Right lobe of liver (tissue), 6 donors: ENCODE results near the gene ADAMTS19. TPM values are rescaled to one million over a fixed set of nuclear protein-coding genes. Genes with fewer than 3 reads are reported as not detected.

ENCODE experiments used
- ATAC-seq, 4 donors: fragments of 200-7000 bp; cut with Tn5 transposase; one replicate each; pipeline ENCODE4 v1.9.1; 2020; ENCODE audit warnings: mild to moderate bottlenecking in 4 of 4, moderate library complexity in 4 of 4
- DNase-seq, 3 donors: peaks; one replicate each; pipeline ENCODE4 v3.0.0-alpha.2; 2020
- H3K27ac ChIP-seq, 3 donors: fragments of 200-600 bp; one replicate each; pipeline ENCODE4 v1.8.0; 2022
- H3K27me3 ChIP-seq, 2 donors: fragments of 200-600 bp; one replicate each; pipeline ENCODE4 v1.8.0; 2022
- H3K36me3 ChIP-seq, 4 donors: fragments of 200-600 bp; sonication (generic) in 1 of 4; one replicate each; pipeline versions ENCODE4 v1.5.1 to v1.8.0; 2017 to 2022; ENCODE audit warnings: control low read depth in 1 of 4
- H3K4me1 ChIP-seq, 4 donors: fragments of 200-600 bp; sonication (generic) in 1 of 4; one replicate each; pipeline versions ENCODE4 v1.5.1 to v1.8.0; 2017 to 2022; ENCODE audit warnings: control low read depth in 1 of 4
- H3K4me3 ChIP-seq, 3 donors: fragments of 200-600 bp; one replicate each; pipeline ENCODE4 v1.8.0; 2022
- H3K9me3 ChIP-seq, 4 donors: fragments of 200-600 bp; sonication (generic) in 1 of 4; one replicate each; pipeline versions ENCODE4 v1.5.1 to v1.8.0; 2017 to 2022; ENCODE audit warnings: control low read depth in 1 of 4
- CTCF ChIP-seq, 4 donors: fragments of 200-600 bp in 3 of 4; fragments of 450-650 bp in 1 of 4; IDR thresholded peaks; one replicate each; pipeline versions ENCODE4 v1.5.1 to v1.8.0; 2016 to 2022; ENCODE audit warnings: antibody characterized with exemption in 4 of 4, mild to moderate bottlenecking in 2 of 4
- POLR2A ChIP-seq: fragments of 450-650 bp; IDR thresholded peaks from one replicate; pipeline ENCODE4 v1.6.1; 2017; ENCODE audit warnings: antibody characterized with exemption, mild to moderate bottlenecking
- WGBS: methylation state at CpG from one replicate; pipeline ENCODE4 v1.1.6; 2018; ENCODE audit warnings: low coverage, low lambda C conversion rate; ENCODE audit not compliant: insufficient coverage; ENCODE audit errors: missing lambda C conversion rate; 5-methylcytosine and 5-hydroxymethylcytosine counted together
- intact Hi-C, 2 donors: fragments of 100-400 bp; cut with DNase I; formaldehyde crosslinking; loops; one replicate each; pipeline versions ENCODE4 v1.11.2 to v1.14.1; 2022
- total RNA-seq, 6 experiments: library from RNA; depleted of rRNA in 2 of 6; stranded (reverse); fragments of >200 nt in 2 of 6; fragmentation: NEBNext Ultra II Directional in 3 of 6; extraction: Animal tissue kit (Norgen Biotek cat#: 25700) in 3 of 6; gene quantifications; one replicate each; pipeline versions ENCODE4 v1.1.0 to v1.2.4, GENCODE V29; 2016 to 2023
- donor health status: DM: no; HTN: yes; CAD: no.
- donor health status: DM: no; HTN: no; CAD: no.
- donor health status: DM: no; HTN: no; CAD: no.
- donor health status: DM: no; HTN: yes; CAD: no.
- donor health status: DM: no; HTN: yes; CAD: no.

Gene ADAMTS19
- total RNA-seq, 6 experiments from 2014 or later: not detected

GRCh38 chr5:129601576-129601975 is 141.5 kb downstream of the ADAMTS19 start:
- Histone ChIP-seq H3K36me3 (no peaks in the 10 kb centered on the region), H3K4me3 (no peak overlapping the region), H3K27me3 (no peaks in the 10 kb centered on the region), H3K9me3 (no peaks in the 10 kb centered on the region), H3K27ac (no peak overlapping the region), H3K4me1 (no peaks in the 10 kb centered on the region)
- no peak for DNase-seq
- 83% methylated on average over 1 of the region's 2 CpGs for WGBS
- no peak for ATAC-seq
- intact Hi-C loops: no loop called here
- no peak for TF ChIP-seq CTCF (IDR thresholded peaks at IDR 0.05)

GRCh38 chr5:129608350-129608749 is 148.3 kb downstream of the ADAMTS19 start:
- ATAC-seq: no peak
- no peaks in the 10 kb centered on the region for H3K36me3 ChIP-seq
- TF ChIP-seq POLR2A: no peak
- no peak for TF ChIP-seq CTCF (IDR thresholded peaks at IDR 0.05)
- no peak overlapping the region for H3K27ac ChIP-seq
- no peak overlapping the region for H3K4me3 ChIP-seq
- H3K9me3 ChIP-seq: no peaks in the 10 kb centered on the region
- DNase-seq: no peak
- WGBS: no CpG with 5 or more reads among the region's 1 CpG
- intact Hi-C loops: no loop called here
- no peaks in the 10 kb centered on the region for H3K4me1 ChIP-seq
- no peaks in the 10 kb centered on the region for H3K27me3 ChIP-seq

GRCh38 chr5:129609710-129610109 is 149.6 kb downstream of the ADAMTS19 start:
- Histone ChIP-seq H3K4me1 (no peaks in the 10 kb centered on the region), H3K27me3 (no peaks in the 10 kb centered on the region), H3K9me3 (no peaks in the 10 kb centered on the region), H3K27ac (no peak overlapping the region), H3K4me3 (no peak overlapping the region), H3K36me3 (no peaks in the 10 kb centered on the region)
- DNase-seq (no peak), ATAC-seq (no peak)
- TF ChIP-seq POLR2A: no peak
- no peak for TF ChIP-seq CTCF (IDR thresholded peaks at IDR 0.05)
- intact Hi-C loops: no loop called here
- 61% methylated on average over 1 of the region's 1 CpG for WGBS

- Histone ChIP-seq H3K4me3 (no peak overlapping the region), H3K27ac (no peak overlapping the region), H3K4me1 (no peaks in the 10 kb centered on the region), H3K9me3 (no peaks in the 10 kb centered on the region), H3K27me3 (no peaks in the 10 kb centered on the region), H3K36me3 (no peaks in the 10 kb centered on the region)
- TF ChIP-seq CTCF (IDR thresholded peaks at IDR 0.05) (no peak), POLR2A (no peak)
- ATAC-seq (no peak), DNase-seq (no peak)
- intact Hi-C loops: no loop called here
- 67% methylated on average over 1 of the region's 1 CpG for WGBS
Observed at GRCh38 chr5:129616517-129616916, 156.4 kb downstream of the ADAMTS19 start.

GRCh38 chr5:129617206-129617605 is 157.1 kb downstream of the ADAMTS19 start:
- intact Hi-C loops: no loop called here
- ATAC-seq: no peak
- TF ChIP-seq CTCF (IDR thresholded peaks at IDR 0.05): no peak
- TF ChIP-seq POLR2A: no peak
- no peaks in the 10 kb centered on the region for H3K36me3 ChIP-seq
- H3K27ac ChIP-seq: no peak overlapping the region
- H3K27me3 ChIP-seq: no peaks in the 10 kb centered on the region
- no peak overlapping the region for H3K4me3 ChIP-seq
- no peaks in the 10 kb centered on the region for H3K4me1 ChIP-seq
- 38% methylated on average over 1 of the region's 1 CpG for WGBS
- DNase-seq: no peak
- H3K9me3 ChIP-seq: no peaks in the 10 kb centered on the region
